Gastrocnemius medialis (tissue), 4 donors: ENCODE data around the gene ESX1. TPM values are rescaled to one million over a fixed set of nuclear protein-coding genes. Genes with fewer than 3 reads are reported as not detected.

ENCODE experiments used
- ATAC-seq, 2 donors: fragments of 150-250 bp; one replicate each; pipeline ENCODE4 v1.9.1; 2016
- DNase-seq, 2 donors: peaks; one replicate each; pipeline ENCODE4 v3.0.0-alpha.2; 2019
- H3K27ac ChIP-seq, 4 donors: fragments of 200-600 bp; sonication (generic); 1 replicate in 1 of 4; 2 replicates in 3 of 4; pipeline ENCODE4 v1.5.1; 2016 to 2018; ENCODE audit warnings: mild to moderate bottlenecking in 2 of 4, moderate library complexity in 1 of 4
- H3K27me3 ChIP-seq, 3 donors: fragments of 200-600 bp; sonication (generic) in 2 of 3; 1 replicate in 1 of 3; 2 replicates in 2 of 3; pipeline versions ENCODE4 v1.5.1 to v1.6.0; 2016 to 2019; ENCODE audit warnings: mild to moderate bottlenecking in 1 of 3, moderate library complexity in 1 of 3
- H3K36me3 ChIP-seq, 2 donors: fragments of 200-600 bp; sonication (generic) in 1 of 2; one replicate each; pipeline ENCODE4 v1.5.1; 2017 to 2018
- H3K4me1 ChIP-seq, 2 donors: fragments of 200-600 bp; sonication (generic) in 1 of 2; one replicate each; pipeline ENCODE4 v1.5.1; 2016 to 2017; ENCODE audit warnings: mild to moderate bottlenecking in 2 of 2
- H3K4me3 ChIP-seq, 4 donors: fragments of 200-600 bp; sonication (generic) in 3 of 4; 1 replicate in 1 of 4; 2 replicates in 3 of 4; pipeline ENCODE4 v1.5.1; 2016 to 2019; ENCODE audit warnings: mild to moderate bottlenecking in 2 of 4
- H3K9me3 ChIP-seq, 3 donors: fragments of 200-600 bp; sonication (generic) in 2 of 3; 1 replicate in 1 of 3; 2 replicates in 2 of 3; pipeline ENCODE4 v1.5.1; 2016 to 2019
- POLR2A ChIP-seq, 2 donors: fragments of 450-650 bp; IDR thresholded peaks; one replicate each; pipeline ENCODE4 v1.6.1; 2017; ENCODE audit warnings: antibody characterized with exemption in 2 of 2, mild to moderate bottlenecking in 2 of 2, moderate library complexity in 2 of 2
- in situ Hi-C, 4 donors: fragments of 200-750 bp; cut with MboI; loops; one replicate each; pipeline versions ENCODE4 v1.15.0 to v1.8.0; 2017; ENCODE audit warnings: low sequenced_read_pairs in 4 of 4
- intact Hi-C: fragments of 100-400 bp; cut with DNase I; formaldehyde crosslinking; loops from one replicate; pipeline ENCODE4 v1.15.1; 2023; ENCODE audit warnings: low total_unique reads
- total RNA-seq, 4 donors: library from RNA; depleted of rRNA; stranded (reverse); fragments of >200 nt; gene quantifications; one replicate each; pipeline versions ENCODE4 v1.1.0 to v1.2.3, GENCODE V29; 2016
- TF ChIP-seq, protein P1 (sequence below), 5 experiments: fragments of 450-650 bp in 3 of 5; fragments of 200-600 bp in 2 of 5; sonication (generic) in 2 of 5; IDR thresholded peaks in 4 of 5; conservative IDR thresholded peaks in 1 of 5; 1 replicate in 4 of 5; 2 replicates in 1 of 5; pipeline ENCODE4 v1.5.1; 2016 to 2019; ENCODE audit warnings: antibody characterized with exemption in 5 of 5, mild to moderate bottlenecking in 3 of 5, moderate library complexity in 3 of 5

The ESX1 gene
- total RNA-seq, 4 donors from 2014 or later, result not detected

DNA sequence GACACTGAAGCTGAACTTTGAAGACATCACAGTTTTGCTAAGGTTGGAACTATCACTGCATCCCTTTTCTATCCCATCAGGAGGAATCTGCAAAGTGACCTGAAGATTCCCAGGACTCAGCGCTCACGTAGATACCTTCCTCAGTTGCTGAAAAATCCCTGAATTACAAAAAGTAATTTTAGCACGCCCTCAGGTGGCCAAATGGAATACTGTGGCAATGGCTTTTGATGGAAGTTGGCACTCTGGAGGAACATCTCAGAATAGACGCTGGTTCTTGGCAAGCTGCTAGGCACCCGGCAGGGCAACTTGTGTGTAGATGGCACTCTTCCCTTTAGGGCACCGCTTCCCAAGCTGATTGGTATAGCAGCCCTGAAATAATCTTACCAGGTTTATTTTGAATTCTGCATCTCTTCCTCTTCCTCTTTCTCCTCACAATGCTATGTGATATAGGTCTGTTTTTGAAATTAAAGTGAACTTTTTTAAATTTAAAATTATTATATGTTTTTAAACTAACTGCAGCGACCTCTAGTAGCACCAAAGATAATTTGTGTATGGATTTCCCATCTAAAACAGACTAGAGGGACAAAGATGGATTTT, 16.3 kb upstream of the ESX1 start:
- DNase-seq (peak; percentile 36 to 55), ATAC-seq (peak; percentile 73 to 85)
- H3K27me3 ChIP-seq, result peaks cover 0 to 3% (median 0%) of the 10 kb centered on the region in 3 donors
- intact Hi-C loops, result loop anchor here (5.0 kb wide), 1 partner anchor 74 kb away; no protein-coding TSS in a partner anchor
- no peak overlapping the region for H3K27ac ChIP-seq
- peak overlapping the region in 1 of 4 donors; percentile 20 for H3K4me3 ChIP-seq
- H3K36me3 ChIP-seq, result no peaks in the 10 kb centered on the region
- no peaks in the 10 kb centered on the region for H3K4me1 ChIP-seq
- no peaks in the 10 kb centered on the region for H3K9me3 ChIP-seq
- in situ Hi-C loops, result no loop called here
- TF ChIP-seq POLR2A (IDR thresholded peaks at IDR 0.05), result no peak
- TF ChIP-seq, protein P1, sequence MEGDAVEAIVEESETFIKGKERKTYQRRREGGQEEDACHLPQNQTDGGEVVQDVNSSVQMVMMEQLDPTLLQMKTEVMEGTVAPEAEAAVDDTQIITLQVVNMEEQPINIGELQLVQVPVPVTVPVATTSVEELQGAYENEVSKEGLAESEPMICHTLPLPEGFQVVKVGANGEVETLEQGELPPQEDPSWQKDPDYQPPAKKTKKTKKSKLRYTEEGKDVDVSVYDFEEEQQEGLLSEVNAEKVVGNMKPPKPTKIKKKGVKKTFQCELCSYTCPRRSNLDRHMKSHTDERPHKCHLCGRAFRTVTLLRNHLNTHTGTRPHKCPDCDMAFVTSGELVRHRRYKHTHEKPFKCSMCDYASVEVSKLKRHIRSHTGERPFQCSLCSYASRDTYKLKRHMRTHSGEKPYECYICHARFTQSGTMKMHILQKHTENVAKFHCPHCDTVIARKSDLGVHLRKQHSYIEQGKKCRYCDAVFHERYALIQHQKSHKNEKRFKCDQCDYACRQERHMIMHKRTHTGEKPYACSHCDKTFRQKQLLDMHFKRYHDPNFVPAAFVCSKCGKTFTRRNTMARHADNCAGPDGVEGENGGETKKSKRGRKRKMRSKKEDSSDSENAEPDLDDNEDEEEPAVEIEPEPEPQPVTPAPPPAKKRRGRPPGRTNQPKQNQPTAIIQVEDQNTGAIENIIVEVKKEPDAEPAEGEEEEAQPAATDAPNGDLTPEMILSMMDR (IDR thresholded peaks at IDR 0.05 in 4 of 5, conservative IDR thresholded peaks at IDR 0.05 in 1 of 5), result peak in 4 of 5 experiments; percentile 15 to 59 (median 35)

DNA sequence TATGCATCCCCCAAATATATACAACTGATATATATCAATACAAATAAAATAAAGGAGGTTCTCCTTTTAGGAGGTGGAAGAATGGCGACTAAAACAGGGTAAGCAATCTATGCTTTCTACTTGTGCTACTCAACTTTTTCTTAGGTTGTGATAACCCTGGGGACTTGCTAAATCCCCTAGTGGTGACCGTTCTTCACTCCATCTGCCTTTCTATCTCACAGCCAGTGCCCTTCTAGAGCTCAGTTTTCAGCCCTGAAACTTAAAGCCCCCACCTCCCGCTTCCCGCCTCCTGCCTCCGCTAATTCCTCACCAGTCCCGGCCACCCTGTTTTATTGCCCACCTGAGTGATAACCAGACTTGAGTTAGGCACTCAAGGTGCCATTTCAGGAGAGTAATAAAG, 15.5 kb upstream of the ESX1 start:
- H3K4me3 ChIP-seq, result no peak overlapping the region
- H3K27ac ChIP-seq, result no peak overlapping the region
- no peaks in the 10 kb centered on the region for H3K4me1 ChIP-seq
- intact Hi-C loops (loop anchor here (5.0 kb wide), 1 partner anchor 73 kb away; no protein-coding TSS in a partner anchor), in situ Hi-C loops (no loop called here)
- no peaks in the 10 kb centered on the region for H3K9me3 ChIP-seq
- H3K36me3 ChIP-seq, result no peaks in the 10 kb centered on the region
- DNase-seq (no peak), ATAC-seq (no peak)
- peaks cover 0 to 3% (median 0%) of the 10 kb centered on the region in 3 donors for H3K27me3 ChIP-seq
- no peak for TF ChIP-seq POLR2A (IDR thresholded peaks at IDR 0.05)
- TF ChIP-seq, protein P1 (IDR thresholded peaks at IDR 0.05 in 4 of 5, conservative IDR thresholded peaks at IDR 0.05 in 1 of 5), result no peak

DNA sequence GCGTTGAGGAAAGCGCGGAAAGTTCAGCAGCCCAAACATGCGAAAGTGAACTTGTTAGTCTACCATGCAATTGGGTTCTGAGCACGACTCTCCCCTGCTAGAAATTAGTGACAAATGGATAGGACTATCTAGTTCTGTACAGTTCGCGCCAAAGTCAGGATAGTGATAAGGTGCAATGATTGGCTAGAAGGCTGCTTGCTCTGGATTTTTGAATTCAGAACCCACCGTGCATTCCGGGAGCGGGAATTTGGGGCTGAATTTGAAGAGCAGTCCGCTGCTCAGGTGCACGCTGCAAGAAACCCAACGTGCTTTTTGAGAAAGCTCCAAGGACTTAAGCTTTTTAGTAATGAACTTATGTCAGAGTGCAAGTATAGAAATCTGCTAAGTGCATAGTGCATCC, 732 bp upstream of the ESX1 start:
- Histone ChIP-seq H3K4me3 (no peak overlapping the region), H3K9me3 (no peaks in the 10 kb centered on the region), H3K27me3 (peaks cover 3 to 54% (median 31%) of the 10 kb centered on the region in 3 donors), H3K27ac (no peak overlapping the region), H3K4me1 (no peaks in the 10 kb centered on the region), H3K36me3 (no peaks in the 10 kb centered on the region)
- intact Hi-C loops (no loop called here), in situ Hi-C loops (no loop called here)
- no peak for ATAC-seq
- TF ChIP-seq POLR2A (IDR thresholded peaks at IDR 0.05), result no peak
- TF ChIP-seq, protein P1 (IDR thresholded peaks at IDR 0.05 in 4 of 5, conservative IDR thresholded peaks at IDR 0.05 in 1 of 5), result no peak
- no peak for DNase-seq

DNA sequence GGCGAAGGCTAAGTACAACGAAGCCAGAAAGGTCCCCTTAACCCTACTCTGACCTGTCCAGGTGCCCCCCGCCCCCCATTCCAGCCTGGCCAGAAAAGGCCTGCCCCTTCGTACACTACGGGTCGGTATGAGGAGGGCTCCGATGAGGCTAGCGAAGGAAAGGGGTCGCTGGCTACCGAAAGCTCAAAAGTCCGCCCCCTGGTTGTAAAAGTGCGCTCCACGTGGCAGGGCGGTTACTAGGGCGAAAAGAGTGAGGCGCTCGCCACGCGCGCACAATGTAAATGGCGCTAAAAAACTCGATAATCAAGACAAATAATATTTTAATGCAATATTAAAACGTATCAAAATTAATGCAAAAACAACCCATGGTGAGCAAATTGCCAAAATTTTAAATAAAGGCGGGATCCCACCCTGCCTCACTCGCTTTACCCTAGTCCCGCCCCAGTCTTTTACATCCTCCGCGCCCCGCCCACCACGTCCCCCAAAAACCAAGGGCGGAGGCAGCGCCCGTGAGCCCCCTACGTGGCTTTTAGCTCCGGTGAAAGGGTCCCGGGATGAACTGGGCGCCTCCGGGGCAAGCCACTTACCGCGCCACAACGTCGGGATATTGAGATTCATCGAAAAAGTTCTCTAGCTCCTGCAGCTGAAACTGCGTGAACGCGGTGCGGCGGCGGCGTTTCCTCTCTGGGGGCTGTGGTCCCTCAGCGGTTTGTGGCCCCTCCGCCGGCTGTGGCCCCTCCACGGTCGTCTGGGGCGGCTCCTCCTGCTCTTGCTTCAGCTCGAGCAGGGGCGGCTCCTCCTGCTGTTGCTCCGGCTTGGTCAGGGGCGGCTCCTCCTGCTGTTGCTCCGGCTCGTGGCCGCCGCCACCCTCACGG, 929 bp downstream of the ESX1 start:
- in situ Hi-C loops, result no loop called here

More for the DNA sequence above, 929 bp downstream of the ESX1 start:
- no peaks in the 10 kb centered on the region for H3K9me3 ChIP-seq
- H3K27me3 ChIP-seq, result peaks cover 3 to 56% (median 31%) of the 10 kb centered on the region in 3 donors
- no peaks in the 10 kb centered on the region for H3K36me3 ChIP-seq
- ATAC-seq, result no peak
- no peaks in the 10 kb centered on the region for H3K4me1 ChIP-seq
- no peak for TF ChIP-seq POLR2A (IDR thresholded peaks at IDR 0.05)
- TF ChIP-seq, protein P1 (IDR thresholded peaks at IDR 0.05 in 4 of 5, conservative IDR thresholded peaks at IDR 0.05 in 1 of 5), result no peak
- peak overlapping the region in 2 of 4 donors; percentile 15 to 26 for H3K4me3 ChIP-seq
- no peak overlapping the region for H3K27ac ChIP-seq
- intact Hi-C loops, result no loop called here
- DNase-seq, result no peak
